Epithelial cell of proximal tubule (primary cell): ENCODE data around the gene MAP3K13. TPM values are rescaled to one million over a fixed set of nuclear protein-coding genes. Genes with fewer than 3 reads are reported as not detected.

Experiments
- DNase-seq: peaks from one replicate; pipeline ENCODE4 v3.0.0-alpha.2; 2011; ENCODE audit warnings: low read depth
- H3K4me3 ChIP-seq: 2 replicates; pipeline ENCODE4 v1.5.1; 2011; ENCODE audit warnings: low read depth, mild to moderate bottlenecking, low read length
- total RNA-seq: library from RNA; depleted of rRNA; stranded (reverse); fragments of >200 nt; gene quantifications from 2 replicates; pipeline ENCODE4 v1.2.3, GENCODE V29; 2015
- TF ChIP-seq, protein P1 (sequence below): conservative IDR thresholded peaks from 2 replicates; pipeline ENCODE4 v1.5.1; 2012; ENCODE audit warnings: low read depth, mild to moderate bottlenecking, low read length

The MAP3K13 gene, protein sequence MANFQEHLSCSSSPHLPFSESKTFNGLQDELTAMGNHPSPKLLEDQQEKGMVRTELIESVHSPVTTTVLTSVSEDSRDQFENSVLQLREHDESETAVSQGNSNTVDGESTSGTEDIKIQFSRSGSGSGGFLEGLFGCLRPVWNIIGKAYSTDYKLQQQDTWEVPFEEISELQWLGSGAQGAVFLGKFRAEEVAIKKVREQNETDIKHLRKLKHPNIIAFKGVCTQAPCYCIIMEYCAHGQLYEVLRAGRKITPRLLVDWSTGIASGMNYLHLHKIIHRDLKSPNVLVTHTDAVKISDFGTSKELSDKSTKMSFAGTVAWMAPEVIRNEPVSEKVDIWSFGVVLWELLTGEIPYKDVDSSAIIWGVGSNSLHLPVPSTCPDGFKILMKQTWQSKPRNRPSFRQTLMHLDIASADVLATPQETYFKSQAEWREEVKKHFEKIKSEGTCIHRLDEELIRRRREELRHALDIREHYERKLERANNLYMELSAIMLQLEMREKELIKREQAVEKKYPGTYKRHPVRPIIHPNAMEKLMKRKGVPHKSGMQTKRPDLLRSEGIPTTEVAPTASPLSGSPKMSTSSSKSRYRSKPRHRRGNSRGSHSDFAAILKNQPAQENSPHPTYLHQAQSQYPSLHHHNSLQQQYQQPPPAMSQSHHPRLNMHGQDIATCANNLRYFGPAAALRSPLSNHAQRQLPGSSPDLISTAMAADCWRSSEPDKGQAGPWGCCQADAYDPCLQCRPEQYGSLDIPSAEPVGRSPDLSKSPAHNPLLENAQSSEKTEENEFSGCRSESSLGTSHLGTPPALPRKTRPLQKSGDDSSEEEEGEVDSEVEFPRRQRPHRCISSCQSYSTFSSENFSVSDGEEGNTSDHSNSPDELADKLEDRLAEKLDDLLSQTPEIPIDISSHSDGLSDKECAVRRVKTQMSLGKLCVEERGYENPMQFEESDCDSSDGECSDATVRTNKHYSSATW
- 14.5 and 20.0 TPM in 2 replicates for total RNA-seq

DNA sequence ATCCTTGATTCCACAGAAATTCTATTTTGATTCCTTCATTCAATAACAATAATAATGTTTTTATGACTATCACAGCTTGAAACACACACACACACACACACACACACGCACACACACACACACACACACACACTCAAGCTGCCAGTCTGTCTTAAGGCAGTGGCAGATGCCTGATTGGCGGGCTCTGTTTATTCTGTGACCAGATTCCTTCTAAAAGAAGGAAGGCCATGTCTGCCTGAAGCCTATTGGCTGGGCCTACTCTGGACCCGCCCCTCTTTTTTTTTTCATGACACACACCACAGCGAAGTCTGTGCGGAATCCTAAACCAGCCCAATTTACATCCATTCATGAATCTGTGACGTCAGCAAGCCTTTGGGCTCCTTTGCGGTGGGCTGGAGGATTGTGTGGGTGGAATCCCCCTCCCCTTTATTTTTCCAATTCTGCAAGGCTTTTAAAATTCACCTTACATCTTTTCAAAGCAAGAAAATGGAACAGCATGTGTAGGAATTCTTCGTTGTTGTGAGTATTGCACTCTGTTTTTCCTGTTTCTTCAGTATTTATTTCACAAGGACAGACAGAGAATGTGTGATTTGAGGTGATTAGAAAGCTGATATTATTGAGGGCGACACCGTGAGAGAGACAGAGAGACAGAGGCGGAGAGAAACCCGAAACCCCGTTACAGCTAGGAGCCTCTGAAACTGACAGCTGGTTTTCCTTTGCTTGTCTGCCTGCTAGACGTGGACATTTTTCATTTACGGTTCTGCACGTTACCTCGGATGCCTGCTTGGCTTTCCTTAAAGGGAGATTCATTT, at the start of gene MAP3K13:
TSS of gene MAP3K13 (plus strand) at position 287 of the 812 bp plus-strand sequence. CDS start 65,446 bp downstream, outside the sequence.
- TF ChIP-seq, protein P1, sequence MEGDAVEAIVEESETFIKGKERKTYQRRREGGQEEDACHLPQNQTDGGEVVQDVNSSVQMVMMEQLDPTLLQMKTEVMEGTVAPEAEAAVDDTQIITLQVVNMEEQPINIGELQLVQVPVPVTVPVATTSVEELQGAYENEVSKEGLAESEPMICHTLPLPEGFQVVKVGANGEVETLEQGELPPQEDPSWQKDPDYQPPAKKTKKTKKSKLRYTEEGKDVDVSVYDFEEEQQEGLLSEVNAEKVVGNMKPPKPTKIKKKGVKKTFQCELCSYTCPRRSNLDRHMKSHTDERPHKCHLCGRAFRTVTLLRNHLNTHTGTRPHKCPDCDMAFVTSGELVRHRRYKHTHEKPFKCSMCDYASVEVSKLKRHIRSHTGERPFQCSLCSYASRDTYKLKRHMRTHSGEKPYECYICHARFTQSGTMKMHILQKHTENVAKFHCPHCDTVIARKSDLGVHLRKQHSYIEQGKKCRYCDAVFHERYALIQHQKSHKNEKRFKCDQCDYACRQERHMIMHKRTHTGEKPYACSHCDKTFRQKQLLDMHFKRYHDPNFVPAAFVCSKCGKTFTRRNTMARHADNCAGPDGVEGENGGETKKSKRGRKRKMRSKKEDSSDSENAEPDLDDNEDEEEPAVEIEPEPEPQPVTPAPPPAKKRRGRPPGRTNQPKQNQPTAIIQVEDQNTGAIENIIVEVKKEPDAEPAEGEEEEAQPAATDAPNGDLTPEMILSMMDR: no peak
- peak; percentile 79 for DNase-seq
- peak within 1 kb of the TSS; percentile 58 for H3K4me3 ChIP-seq

DNA sequence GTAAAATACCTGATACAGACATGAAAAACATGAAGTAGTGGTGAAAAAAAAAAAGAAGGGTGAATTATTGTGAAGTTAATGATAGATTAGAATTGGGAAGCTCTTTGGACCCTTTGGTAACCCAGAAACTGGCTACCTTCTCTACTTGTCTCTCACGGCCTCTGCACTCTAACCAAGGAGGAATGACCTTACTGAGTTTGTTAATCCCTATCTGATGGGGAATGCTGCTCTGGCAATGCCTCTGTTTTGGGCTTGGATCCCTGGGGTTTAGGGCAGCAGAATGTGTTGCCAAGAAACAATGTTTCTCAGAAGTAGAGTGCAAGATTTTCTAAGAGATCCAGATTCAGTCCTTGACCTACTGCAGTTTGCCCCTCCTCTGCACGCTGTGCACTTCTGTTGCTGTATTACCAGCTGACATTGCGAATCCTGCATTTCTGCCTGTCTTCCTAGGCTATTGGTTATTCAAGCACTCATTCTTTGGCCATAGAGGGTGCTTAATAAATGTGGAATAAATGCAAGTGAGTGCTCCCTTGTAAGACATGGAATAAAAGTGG, 49.2 kb upstream of the MAP3K13 start:
- TF ChIP-seq, protein P1: no peak
- no peak for DNase-seq
- H3K4me3 ChIP-seq: no peak overlapping the region

DNA sequence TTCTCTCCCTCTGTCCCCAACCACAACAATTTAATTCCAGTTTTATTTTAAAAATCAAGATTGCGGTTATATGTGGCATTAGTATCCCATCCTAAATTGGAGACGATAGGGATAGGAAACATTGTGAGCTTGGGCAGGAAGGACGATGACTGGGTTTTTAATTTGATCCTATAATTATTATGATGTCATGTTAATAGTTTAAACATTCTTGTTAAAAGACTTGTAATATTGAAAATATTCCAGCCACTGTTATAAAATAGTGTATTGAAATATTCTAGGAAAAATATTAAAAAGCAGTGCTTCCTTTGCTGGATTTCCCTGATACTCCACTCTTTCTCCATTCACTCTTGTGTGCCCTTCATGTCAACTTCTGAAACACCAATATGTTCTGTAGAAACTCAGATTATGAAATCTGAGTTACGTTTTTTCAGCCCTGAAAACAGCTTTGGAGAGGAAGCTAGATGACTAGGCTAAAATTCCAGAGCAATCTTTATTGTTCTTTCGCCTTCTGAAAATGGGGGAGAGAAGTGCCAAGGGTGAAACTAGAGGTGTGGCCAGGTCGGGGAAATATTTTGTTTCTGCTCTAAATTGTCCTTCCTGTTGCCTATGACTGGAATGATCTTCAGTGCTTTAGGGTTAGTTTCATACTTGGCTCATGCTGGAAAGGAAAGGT, 46.1 kb upstream of the MAP3K13 start:
- TF ChIP-seq, protein P1: no peak
- H3K4me3 ChIP-seq: peak overlapping the region; percentile 26
- DNase-seq: no peak

DNA sequence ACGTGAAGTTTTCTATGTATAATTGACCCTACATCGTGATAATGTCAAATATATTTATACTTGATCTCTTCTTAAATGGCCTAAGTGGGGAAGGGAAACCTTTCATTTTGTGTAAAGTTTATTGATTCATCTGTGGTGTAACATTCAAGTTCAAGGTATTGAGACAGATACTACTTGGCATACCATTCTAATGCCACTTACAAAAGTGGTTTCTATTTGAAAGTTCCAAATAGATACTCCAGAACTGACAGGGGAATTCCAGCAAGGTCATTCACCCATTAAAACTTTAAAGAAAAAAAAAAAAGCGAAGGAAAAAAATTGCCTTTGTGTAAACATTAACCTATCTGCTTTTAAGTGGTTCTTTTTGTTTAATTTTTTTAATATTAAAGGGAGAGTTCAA, 45.3 kb upstream of the MAP3K13 start:
- peak; percentile 68 for DNase-seq
- TF ChIP-seq, protein P1: no peak
- peak overlapping the region; percentile 26 for H3K4me3 ChIP-seq

DNA sequence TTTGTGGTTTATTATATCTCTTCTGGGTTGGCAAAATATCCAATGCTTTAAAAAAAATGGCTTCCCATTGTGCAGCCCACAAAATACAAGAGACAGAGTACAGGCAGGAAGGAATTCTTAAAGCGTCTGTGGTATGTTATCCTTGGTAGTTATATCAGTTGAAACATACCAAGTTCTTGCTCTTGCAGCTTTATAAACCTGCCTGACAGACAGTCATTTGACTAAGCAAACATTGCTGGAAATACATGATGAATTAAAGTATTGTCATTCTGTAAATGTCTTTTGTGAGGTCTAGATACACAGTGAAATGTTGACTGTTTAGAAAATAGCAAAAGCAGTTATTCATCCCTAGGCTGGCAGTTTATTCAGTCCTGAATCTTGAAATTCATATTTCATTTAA, 44.8 kb upstream of the MAP3K13 start:
- peak; percentile 62 for DNase-seq
- H3K4me3 ChIP-seq: no peak overlapping the region
- TF ChIP-seq, protein P1: no peak
